Measurements from ENCODE around the gene DHRS12.
"Not testable (repeated sequence)": the region's sequence is repeated elsewhere in the genome, so short reads cannot be mapped to it uniquely, and the experiment has no call there.

DHRS12 gene

GRCh38 chr13:51826606-51827005, 22.6 kb upstream of the DHRS12 start:
- no peak for DNase-seq

- no peak for DNase-seq
Measured at GRCh38 chr13:51825681-51826254, 21.8 kb upstream of the DHRS12 start.

GRCh38 chr13:51825165-51825592, 21.2 kb upstream of the DHRS12 start:
- DNase-seq: no peak

- DNase-seq: not testable (repeated sequence)
Measured at GRCh38 chr13:51824712-51825111, 20.7 kb upstream of the DHRS12 start.

- no peak for DNase-seq
Measured at GRCh38 chr13:51823863-51824262, 19.9 kb upstream of the DHRS12 start.

GRCh38 chr13:51823359-51823758, 19.4 kb upstream of the DHRS12 start:
- DNase-seq: no peak

GRCh38 chr13:51822106-51822815, 18.3 kb upstream of the DHRS12 start:
- no peak for DNase-seq

GRCh38 chr13:51821606-51822005, 17.6 kb upstream of the DHRS12 start:
- no peak for DNase-seq

- DNase-seq: no peak
Measured at GRCh38 chr13:51820016-51820597, 16.1 kb upstream of the DHRS12 start.

- no peak for DNase-seq
Measured at GRCh38 chr13:51819544-51819943, 15.6 kb upstream of the DHRS12 start.

GRCh38 chr13:51818781-51819511, 15.0 kb upstream of the DHRS12 start:
- DNase-seq: peak; percentile 31 to 44

GRCh38 chr13:51818276-51818675, 14.3 kb upstream of the DHRS12 start:
- DNase-seq: no peak

GRCh38 chr13:51817717-51818116, 13.8 kb upstream of the DHRS12 start:
- no peak for DNase-seq

- DNase-seq: no peak
Measured at GRCh38 chr13:51816604-51817249, 12.8 kb upstream of the DHRS12 start.

- no peak for DNase-seq
Measured at GRCh38 chr13:51815848-51816247, 11.9 kb upstream of the DHRS12 start.

GRCh38 chr13:51814825-51815650, 11.1 kb upstream of the DHRS12 start:
- peak; percentile 68 to 73 for DNase-seq

GRCh38 chr13:51814071-51814470, 10.1 kb upstream of the DHRS12 start:
- no peak for DNase-seq

GRCh38 chr13:51811920-51812451, 8.0 kb upstream of the DHRS12 start:
- no peak for DNase-seq

- no peak for DNase-seq
Measured at GRCh38 chr13:51811046-51811445, 7.1 kb upstream of the DHRS12 start.

- no peak for DNase-seq
Measured at GRCh38 chr13:51808811-51809210, 4.8 kb upstream of the DHRS12 start.

GRCh38 chr13:51807041-51807440, 3.1 kb upstream of the DHRS12 start:
- no peak for DNase-seq

- no peak for DNase-seq
Measured at GRCh38 chr13:51806566-51806965, 2.6 kb upstream of the DHRS12 start.
